IPS-18a (cell line): Measurements from ENCODE around the gene MXRA8.

Experiments
- H3K27ac ChIP-seq: one replicate; pipeline ENCODE4 v1.5.1; 2013; ENCODE audit warnings: low read length
- H3K27me3 ChIP-seq: one replicate; pipeline ENCODE4 v1.6.1; 2013; ENCODE audit warnings: mild to moderate bottlenecking, low read length; ENCODE audit not compliant: control insufficient read depth, insufficient read depth
- H3K36me3 ChIP-seq: one replicate; pipeline ENCODE4 v1.6.1; 2013; ENCODE audit warnings: low read depth, low read length; ENCODE audit not compliant: control insufficient read depth
- H3K4me1 ChIP-seq: one replicate; pipeline ENCODE4 v1.6.1; 2013; ENCODE audit warnings: low read depth, low read length; ENCODE audit not compliant: control insufficient read depth
- H3K4me3 ChIP-seq: one replicate; pipeline ENCODE4 v1.5.1; 2013; ENCODE audit warnings: low read length
- H3K9ac ChIP-seq: one replicate; pipeline ENCODE4 v1.6.1; 2013; ENCODE audit warnings: mild to moderate bottlenecking, low read length, moderate library complexity
- H3K9me3 ChIP-seq: one replicate; pipeline ENCODE4 v1.6.1; 2013; ENCODE audit warnings: low read depth, low read length; ENCODE audit not compliant: control insufficient read depth

Gene MXRA8

GRCh38 chr1:1336446-1336845 is 21.9 kb downstream of the MXRA8 start:
- no peak overlapping the region for H3K4me3 ChIP-seq
- peaks cover 6% of the 10 kb centered on the region for H3K36me3 ChIP-seq
- H3K9ac ChIP-seq, result no peak overlapping the region
- no peaks in the 10 kb centered on the region for H3K27me3 ChIP-seq
- H3K4me1 ChIP-seq, result no peaks in the 10 kb centered on the region
- no peaks in the 10 kb centered on the region for H3K9me3 ChIP-seq
- H3K27ac ChIP-seq, result no peak overlapping the region

- Histone ChIP-seq H3K4me3 (no peak overlapping the region), H3K4me1 (no peaks in the 10 kb centered on the region), H3K36me3 (peaks cover 2% of the 10 kb centered on the region), H3K9ac (no peak overlapping the region), H3K27me3 (no peaks in the 10 kb centered on the region), H3K27ac (no peak overlapping the region), H3K9me3 (no peaks in the 10 kb centered on the region)
These were observed 22.5 kb downstream of the MXRA8 start for GRCh38 chr1:1335792-1336248.

GRCh38 chr1:1335283-1335682 is 23.1 kb downstream of the MXRA8 start:
- Histone ChIP-seq H3K9me3 (no peaks in the 10 kb centered on the region), H3K36me3 (peaks cover 2% of the 10 kb centered on the region), H3K4me1 (no peaks in the 10 kb centered on the region), H3K9ac (no peak overlapping the region), H3K4me3 (no peak overlapping the region), H3K27me3 (no peaks in the 10 kb centered on the region), H3K27ac (no peak overlapping the region)

GRCh38 chr1:1334835-1335234 is 23.5 kb downstream of the MXRA8 start:
- Histone ChIP-seq H3K36me3 (peaks cover 2% of the 10 kb centered on the region), H3K4me1 (no peaks in the 10 kb centered on the region), H3K9me3 (no peaks in the 10 kb centered on the region), H3K9ac (no peak overlapping the region), H3K27ac (no peak overlapping the region), H3K4me3 (no peak overlapping the region), H3K27me3 (no peaks in the 10 kb centered on the region)

GRCh38 chr1:1333551-1334241 is 24.7 kb downstream of the MXRA8 start:
- H3K36me3 ChIP-seq, result no peaks in the 10 kb centered on the region
- H3K9me3 ChIP-seq, result no peaks in the 10 kb centered on the region
- no peak overlapping the region for H3K9ac ChIP-seq
- no peak overlapping the region for H3K27ac ChIP-seq
- H3K4me3 ChIP-seq, result no peak overlapping the region
- no peaks in the 10 kb centered on the region for H3K27me3 ChIP-seq
- H3K4me1 ChIP-seq, result no peaks in the 10 kb centered on the region

- Histone ChIP-seq H3K36me3 (no peaks in the 10 kb centered on the region), H3K4me3 (no peak overlapping the region), H3K9me3 (no peaks in the 10 kb centered on the region), H3K27me3 (no peaks in the 10 kb centered on the region), H3K27ac (no peak overlapping the region), H3K4me1 (no peaks in the 10 kb centered on the region), H3K9ac (no peak overlapping the region)
These were observed 25.4 kb downstream of the MXRA8 start for GRCh38 chr1:1332774-1333480.

GRCh38 chr1:1332031-1332755 is 26.2 kb downstream of the MXRA8 start:
- H3K9ac ChIP-seq, result no peak overlapping the region

GRCh38 chr1:1331068-1331965 is 27.0 kb downstream of the MXRA8 start, which contains the start of gene TAS1R3:
Gene TAS1R3, plus strand, starts transcription at chr1:1331280. Its CDS starts 66 bp downstream, at chr1:1331346.
- Histone ChIP-seq H3K9me3 (no peaks in the 10 kb centered on the region), H3K4me3 (no peak within 1 kb of the TSS), H3K27ac (no peak within 1 kb of the TSS), H3K36me3 (no peaks in the 10 kb centered on the region), H3K4me1 (no peaks in the 10 kb centered on the region), H3K9ac (no peak within 1 kb of the TSS), H3K27me3 (no peaks in the 10 kb centered on the region)

More at GRCh38 chr1:1332031-1332755, 26.2 kb downstream of the MXRA8 start:
- H3K4me3 ChIP-seq, result no peak overlapping the region
- no peaks in the 10 kb centered on the region for H3K27me3 ChIP-seq
- no peaks in the 10 kb centered on the region for H3K9me3 ChIP-seq
- no peak overlapping the region for H3K27ac ChIP-seq
- no peaks in the 10 kb centered on the region for H3K4me1 ChIP-seq
- no peaks in the 10 kb centered on the region for H3K36me3 ChIP-seq

GRCh38 chr1:1330366-1331067 is 27.8 kb downstream of the MXRA8 start:
- no peaks in the 10 kb centered on the region for H3K27me3 ChIP-seq
- H3K4me3 ChIP-seq, result no peak overlapping the region
- H3K9ac ChIP-seq, result no peak overlapping the region
- H3K9me3 ChIP-seq, result no peaks in the 10 kb centered on the region
- H3K4me1 ChIP-seq, result no peaks in the 10 kb centered on the region
- H3K27ac ChIP-seq, result no peak overlapping the region
- H3K36me3 ChIP-seq, result no peaks in the 10 kb centered on the region

GRCh38 chr1:1329304-1330210 is 28.8 kb downstream of the MXRA8 start:
- no peak overlapping the region for H3K27ac ChIP-seq
- H3K36me3 ChIP-seq, result no peaks in the 10 kb centered on the region

More at GRCh38 chr1:1329304-1330210, 28.8 kb downstream of the MXRA8 start:
- no peaks in the 10 kb centered on the region for H3K27me3 ChIP-seq
- H3K9ac ChIP-seq, result no peak overlapping the region
- H3K4me3 ChIP-seq, result no peak overlapping the region
- no peaks in the 10 kb centered on the region for H3K4me1 ChIP-seq
- no peaks in the 10 kb centered on the region for H3K9me3 ChIP-seq
